Karpas-422 (cell line): ENCODE results near the gene PTPN23. TPM values are rescaled to one million over a fixed set of nuclear protein-coding genes. Genes with fewer than 3 reads are reported as not detected.
"Not testable (repeated sequence)": the region's sequence is repeated elsewhere in the genome, so short reads cannot be mapped to it uniquely, and the experiment has no call there.

Experiments used
- DNase-seq: peaks from one replicate; pipeline ENCODE4 v3.0.0-alpha.2; 2015
- H2AFZ ChIP-seq: fragments of 200-600 bp; sonication (generic); 2 replicates; pipeline ENCODE4 v1.6.1; 2014; ENCODE audit warnings: antibody characterized with exemption, low read length, mixed read lengths
- H3K27ac ChIP-seq: fragments of 200-600 bp; sonication (generic); 2 replicates; pipeline ENCODE4 v1.5.1; 2014; ENCODE audit warnings: mild to moderate bottlenecking, low read length, moderate library complexity
- H3K27me3 ChIP-seq: fragments of 200-600 bp; sonication (generic); 2 replicates; pipeline ENCODE4 v1.6.1; 2014; ENCODE audit warnings: low read length, mixed read lengths
- H3K36me3 ChIP-seq: fragments of 200-600 bp; sonication (generic); 2 replicates; pipeline ENCODE4 v1.6.1; 2014; ENCODE audit warnings: low read length, mixed read lengths; ENCODE audit not compliant: insufficient read depth
- H3K4me1 ChIP-seq: fragments of 200-600 bp; sonication (generic); 2 replicates; pipeline ENCODE4 v1.6.1; 2014; ENCODE audit warnings: mild to moderate bottlenecking, low read length, mixed read lengths
- H3K4me2 ChIP-seq: fragments of 200-600 bp; sonication (generic); 2 replicates; pipeline ENCODE4 v1.6.1; 2014; ENCODE audit warnings: low read length, low read depth, mild to moderate bottlenecking; ENCODE audit not compliant: poor library complexity, severe bottlenecking
- H3K4me3 ChIP-seq: fragments of 200-600 bp; sonication (generic); 2 replicates; pipeline ENCODE4 v1.5.1; 2014; ENCODE audit warnings: mild to moderate bottlenecking, antibody characterized with exemption, low read length, mixed read lengths
- H3K79me2 ChIP-seq: fragments of 200-600 bp; sonication (generic); 2 replicates; pipeline ENCODE4 v1.6.1; 2014; ENCODE audit warnings: mild to moderate bottlenecking, low read length, mixed read lengths
- H3K9ac ChIP-seq: fragments of 200-600 bp; sonication (generic); 2 replicates; pipeline ENCODE4 v1.6.0; 2014; ENCODE audit warnings: low read length
- H3K9me2 ChIP-seq: fragments of 200-600 bp; sonication (generic), shearing (Covaris generic); replicated peaks from 2 replicates; pipeline ENCODE4 v1.6.0; 2014; ENCODE audit warnings: mild to moderate bottlenecking, low read length, moderate library complexity; ENCODE audit not compliant: insufficient read depth
- H3K9me3 ChIP-seq: fragments of 300-700, 200-600 bp; sonication (generic); 2 replicates; pipeline ENCODE4 v1.6.1; 2014; ENCODE audit warnings: low read length, mixed read lengths
- H4K20me1 ChIP-seq: fragments of 200-600 bp; sonication (generic); 2 replicates; pipeline ENCODE4 v1.6.1; 2014; ENCODE audit warnings: mild to moderate bottlenecking, antibody characterized with exemption, low read length, low read depth; ENCODE audit not compliant: insufficient read depth
- total RNA-seq: library from RNA; depleted of rRNA; stranded (reverse); fragments of >200 nt; shearing (Covaris generic); gene quantifications from 2 replicates; pipeline ENCODE4 v1.2.3, GENCODE V29; 2014; ENCODE audit warnings: low replicate concordance; rRNA removed

PTPN23 gene
- total RNA-seq, 1 experiment from 2014 or later = 7.9 TPM

- not testable (repeated sequence) for H2AFZ ChIP-seq, H3K27me3 ChIP-seq, H4K20me1 ChIP-seq, H3K9me3 ChIP-seq, H3K9ac ChIP-seq, H3K9me2 ChIP-seq, DNase-seq, H3K4me1 ChIP-seq, H3K27ac ChIP-seq, H3K36me3 ChIP-seq, H3K4me3 ChIP-seq, H3K4me2 ChIP-seq
- H3K79me2 ChIP-seq = peaks cover 93% of the 10 kb centered on the region
Measured at GRCh38 chr3:47459534-47460085, 78.8 kb downstream of the PTPN23 start.

Other genes starting within 250 kb of the PTPN23 start
- 56.2 and 60.2 TPM in 2 replicates for gene SETD2, start 216.9 kb upstream of the PTPN23 start, total RNA-seq
- 8.3 and 21.1 TPM in 2 replicates for gene KIF9, start 98.2 kb upstream of the PTPN23 start, total RNA-seq
- gene KLHL18, start 98.1 kb upstream of the PTPN23 start, total RNA-seq = 15.6 and 33.0 TPM in 2 replicates
- gene SCAP, start 94.9 kb downstream of the PTPN23 start, total RNA-seq = 109 and 139 TPM in 2 replicates
- 60.4 and 61.7 TPM in 2 replicates for gene ELP6, start 132.7 kb downstream of the PTPN23 start, total RNA-seq
- gene CSPG5, start 197.8 kb downstream of the PTPN23 start, total RNA-seq = 0.04 and 1.5 TPM in 2 replicates